ENCODE results near the gene CA12. TPM values are rescaled to one million over a fixed set of nuclear protein-coding genes. Genes with fewer than 3 reads are reported as not detected.
A peak's percentile ranks its signal among the peaks of the same experiment; 100 is the strongest.

Gene CA12
- total RNA-seq = 0.25 TPM
- long read RNA-seq = 0 reads

DNA sequence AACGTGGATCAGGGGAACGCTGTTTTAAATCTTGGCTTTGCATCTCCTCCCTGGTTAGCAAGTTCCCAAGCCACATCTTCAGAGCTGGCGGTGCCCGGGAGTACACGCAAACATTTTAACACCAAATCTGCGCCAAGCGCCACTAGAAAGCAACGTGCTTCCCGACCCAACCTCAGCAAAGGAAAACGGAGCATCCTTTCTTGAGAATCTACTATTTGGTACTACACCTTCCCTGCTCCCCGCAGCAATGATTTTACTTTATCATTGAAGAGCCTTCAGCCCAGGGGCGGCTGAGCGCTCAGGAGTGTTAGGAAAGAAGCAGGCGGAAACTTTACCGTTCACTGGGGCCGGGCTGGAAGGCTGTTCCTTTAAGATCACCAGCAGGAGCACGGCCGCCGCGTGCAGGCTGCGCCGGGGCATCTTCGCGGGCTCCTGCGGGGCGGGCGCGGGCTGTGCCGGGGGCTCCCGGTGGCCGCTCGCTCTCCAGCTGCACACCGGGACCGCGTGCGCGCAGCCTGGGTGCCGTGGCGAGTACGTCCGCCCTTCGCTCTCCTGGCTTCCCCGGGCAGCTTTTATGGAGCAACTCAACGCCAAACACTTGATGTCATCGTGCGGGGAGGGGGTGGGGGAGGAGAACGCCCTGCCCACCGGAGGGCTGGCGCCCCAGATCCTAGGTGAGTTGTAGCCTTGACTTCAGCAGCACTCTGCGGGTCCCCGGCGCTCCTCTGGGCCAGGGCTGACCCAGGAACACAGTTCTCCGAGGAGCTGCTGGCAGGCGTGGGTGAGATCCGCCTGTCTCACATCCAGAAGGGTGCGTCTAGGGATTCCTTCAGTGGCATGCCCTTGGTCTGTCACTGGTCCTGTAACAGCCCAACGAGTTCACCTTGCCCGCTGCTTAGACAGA is at the start of gene CA12:
Gene CA12 (minus strand): TSS at position 546 of the 904 bp plus-strand sequence. CDS start 126 bp downstream, at position 420.
- DNase-seq = peak; percentile 20
- Histone ChIP-seq H3K36me3 (no peaks in the 10 kb centered on the region), H3K27me3 (ENCODE audit: low read depth) (peaks cover 64% of the 10 kb centered on the region), H3K4me1 (peaks cover 12% of the 10 kb centered on the region), H3K4me3 (peak within 1 kb of the TSS; percentile 64), H3K27ac (replicated peaks) (no peak within 1 kb of the TSS), H3K9me3 (replicated peaks) (no peaks in the 10 kb centered on the region)
- TF ChIP-seq CTCF (IDR thresholded peaks at IDR 0.05; ENCODE audit: borderline replicate concordance) = no peak
- intact Hi-C loops (cut with micrococcal nuclease) = no loop called here

DNA sequence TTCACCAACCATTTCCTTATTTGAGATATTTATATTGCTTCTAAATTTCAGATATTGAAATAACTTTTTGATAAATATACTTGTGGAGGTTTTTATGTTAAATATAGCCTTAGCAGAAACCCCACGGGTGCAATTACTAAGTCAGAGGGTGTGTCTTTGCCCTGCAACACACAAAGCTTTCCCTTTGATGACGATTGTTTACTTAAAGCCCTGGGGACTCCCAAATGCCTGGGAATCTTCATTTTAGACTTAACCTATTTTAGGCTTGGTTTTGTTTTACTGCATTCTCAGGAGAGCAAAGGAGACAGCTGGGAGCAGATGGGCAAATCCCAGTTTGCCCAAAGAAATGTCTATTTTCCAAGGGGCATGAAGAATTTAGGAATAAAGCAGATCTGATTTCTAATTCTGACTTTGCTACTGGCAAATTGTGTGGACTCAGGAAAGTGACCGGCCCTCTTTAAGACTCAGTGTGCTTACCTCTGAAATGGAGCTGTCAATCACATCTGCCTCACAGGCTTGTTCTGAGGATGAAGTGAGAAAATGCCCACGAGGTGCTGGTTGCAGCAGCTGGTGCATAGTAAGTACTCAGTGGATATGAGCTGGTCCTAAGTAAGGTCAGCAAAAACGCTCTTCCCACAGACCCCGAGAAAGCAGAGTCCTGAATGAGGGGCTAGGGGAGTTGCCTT is 49.3 kb upstream of the CA12 start:
- H3K4me1 ChIP-seq = peaks cover 11% of the 10 kb centered on the region
- no peak overlapping the region for H3K4me3 ChIP-seq
- no peak overlapping the region for H3K27ac ChIP-seq (replicated peaks)
- H3K9me3 ChIP-seq (replicated peaks) = peaks cover 10% of the 10 kb centered on the region
- no peak for TF ChIP-seq CTCF (IDR thresholded peaks at IDR 0.05; ENCODE audit: borderline replicate concordance)
- no peak for DNase-seq
- intact Hi-C loops (cut with micrococcal nuclease) = no loop called here
- H3K27me3 ChIP-seq (ENCODE audit: low read depth) = no peaks in the 10 kb centered on the region
- H3K36me3 ChIP-seq = no peaks in the 10 kb centered on the region

GRCh38 chr15:63426552-63426951 is 44.9 kb upstream of the CA12 start:
- Histone ChIP-seq H3K27ac (replicated peaks) (no peak overlapping the region), H3K36me3 (no peaks in the 10 kb centered on the region), H3K4me3 (no peak overlapping the region), H3K27me3 (ENCODE audit: low read depth) (no peaks in the 10 kb centered on the region), H3K4me1 (no peaks in the 10 kb centered on the region), H3K9me3 (replicated peaks) (peaks cover 14% of the 10 kb centered on the region)
- no peak for DNase-seq
- TF ChIP-seq CTCF (IDR thresholded peaks at IDR 0.05; ENCODE audit: borderline replicate concordance) = no peak
- intact Hi-C loops (cut with micrococcal nuclease) = no loop called here

GRCh38 chr15:63425426-63425985 is 43.9 kb upstream of the CA12 start:
- DNase-seq = no peak
- intact Hi-C loops (cut with micrococcal nuclease) = no loop called here
- no peak overlapping the region for H3K27ac ChIP-seq (replicated peaks)
- H3K27me3 ChIP-seq (ENCODE audit: low read depth) = no peaks in the 10 kb centered on the region
- no peak overlapping the region for H3K4me3 ChIP-seq
- no peak for TF ChIP-seq CTCF (IDR thresholded peaks at IDR 0.05; ENCODE audit: borderline replicate concordance)
- H3K36me3 ChIP-seq = no peaks in the 10 kb centered on the region
- peaks cover 14% of the 10 kb centered on the region for H3K9me3 ChIP-seq (replicated peaks)
- no peaks in the 10 kb centered on the region for H3K4me1 ChIP-seq

GRCh38 chr15:63422891-63423590 is 41.4 kb upstream of the CA12 start:
- no peak overlapping the region for H3K27ac ChIP-seq (replicated peaks)
- no peaks in the 10 kb centered on the region for H3K36me3 ChIP-seq
- no peak overlapping the region for H3K4me3 ChIP-seq
- intact Hi-C loops (cut with micrococcal nuclease) = no loop called here
- TF ChIP-seq CTCF (IDR thresholded peaks at IDR 0.05; ENCODE audit: borderline replicate concordance) = no peak
- no peaks in the 10 kb centered on the region for H3K4me1 ChIP-seq
- H3K27me3 ChIP-seq (ENCODE audit: low read depth) = no peaks in the 10 kb centered on the region
- DNase-seq = no peak
- peaks cover 14% of the 10 kb centered on the region for H3K9me3 ChIP-seq (replicated peaks)

Data from left ventricle myocardium inferior (tissue), 1 donor.